NOMO-1 (cell line): ENCODE data around the gene SOBP.
A peak's percentile ranks its signal among the peaks of the same experiment; 100 is the strongest.

Source experiments
- DNase-seq, 2 experiments: peaks; one replicate each; lab custom pipeline; 2025; ENCODE audit not compliant: unreplicated experiment in 2 of 2; lab: John Stamatoyannopoulos, UW

Gene SOBP

DNA sequence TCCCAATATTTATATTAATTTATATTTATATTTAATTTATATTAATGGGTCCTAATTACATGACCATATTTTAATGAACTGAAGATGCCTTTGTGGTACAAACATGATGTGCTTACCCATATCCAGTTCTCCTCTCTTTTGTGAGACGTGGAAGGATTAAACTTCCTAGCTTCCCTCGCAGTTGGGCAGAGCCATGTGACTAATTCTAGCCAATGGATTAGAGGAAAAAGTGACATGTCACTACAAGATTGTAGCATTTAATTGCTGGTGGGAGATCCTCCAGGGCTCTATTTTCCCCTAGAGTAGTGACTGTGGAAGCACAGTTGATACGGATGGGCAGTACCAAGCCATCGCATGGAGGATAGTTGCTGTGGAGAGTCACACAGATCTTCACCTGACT is 4.8 kb upstream of the SOBP start:
- no peak for DNase-seq

DNA sequence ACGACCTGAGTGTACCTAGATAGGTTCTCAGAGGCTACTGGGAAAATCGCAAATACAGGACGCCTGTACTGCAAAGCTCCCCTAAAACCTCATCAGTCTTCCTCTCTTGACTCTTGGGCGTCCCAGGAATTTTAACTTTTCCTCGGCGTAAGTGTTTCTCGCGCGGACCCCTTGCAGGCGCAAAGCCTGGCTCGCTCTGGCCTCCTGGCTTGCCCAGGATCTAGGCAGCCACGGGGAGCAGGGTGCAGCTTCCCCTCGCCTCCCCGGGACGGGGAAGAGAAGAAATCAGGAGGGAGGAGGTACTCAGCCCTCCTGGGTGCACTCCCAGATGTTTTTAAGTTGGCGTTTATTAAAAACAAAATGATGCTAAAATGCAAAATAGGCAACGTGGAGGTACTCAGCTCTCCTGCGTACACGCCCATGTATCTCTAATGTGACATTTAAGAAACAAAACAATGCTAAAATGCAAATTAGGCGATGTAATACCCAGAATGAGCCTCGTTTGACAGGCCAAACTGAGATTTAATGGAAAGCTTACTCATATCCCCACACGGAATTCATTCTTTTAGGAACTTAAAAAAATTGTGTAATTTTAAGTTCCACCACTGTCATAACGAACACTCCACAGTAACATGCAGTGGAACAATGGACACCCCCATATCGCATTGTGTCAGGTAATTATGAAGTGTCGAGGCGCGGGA is 1.6 kb upstream of the SOBP start:
- DNase-seq, result no peak

DNA sequence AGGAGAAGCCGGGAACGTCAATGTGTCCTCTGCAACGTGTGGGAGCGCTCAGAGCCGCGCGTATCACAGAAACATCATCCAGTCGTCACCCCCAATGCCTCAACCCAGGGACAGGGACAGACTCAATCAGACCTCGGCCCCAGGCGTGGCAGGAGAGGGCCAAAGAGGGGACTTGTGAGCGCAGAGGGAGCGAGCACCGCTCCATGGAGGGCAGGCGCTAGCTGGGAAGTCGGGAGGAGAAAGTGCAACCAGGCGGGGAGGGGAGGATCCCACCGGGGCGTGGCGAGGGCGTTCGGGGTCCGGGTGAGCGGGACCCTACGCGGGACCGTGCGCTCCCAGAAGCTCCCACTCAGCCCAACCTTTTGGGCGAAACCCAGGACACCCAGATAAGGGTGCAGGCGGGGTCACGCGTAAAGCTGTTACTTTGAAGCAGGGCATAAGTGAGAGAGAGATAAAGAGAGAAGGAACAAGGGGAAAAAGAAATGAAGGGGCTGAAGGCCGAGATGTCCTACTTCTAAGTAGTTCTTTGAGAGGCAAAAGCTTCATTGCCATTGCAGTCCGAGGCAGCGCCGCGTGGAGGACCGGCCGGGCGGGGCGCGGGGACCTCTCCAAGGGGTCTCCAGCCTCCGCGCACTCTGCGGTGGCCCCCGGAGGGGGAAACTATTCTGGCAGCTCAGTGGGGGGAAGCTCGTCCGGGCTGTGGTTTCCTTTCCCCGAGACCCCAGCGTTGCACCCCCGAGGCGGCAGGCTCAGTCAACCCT is 862 bp upstream of the SOBP start:
- no peak for DNase-seq

DNA sequence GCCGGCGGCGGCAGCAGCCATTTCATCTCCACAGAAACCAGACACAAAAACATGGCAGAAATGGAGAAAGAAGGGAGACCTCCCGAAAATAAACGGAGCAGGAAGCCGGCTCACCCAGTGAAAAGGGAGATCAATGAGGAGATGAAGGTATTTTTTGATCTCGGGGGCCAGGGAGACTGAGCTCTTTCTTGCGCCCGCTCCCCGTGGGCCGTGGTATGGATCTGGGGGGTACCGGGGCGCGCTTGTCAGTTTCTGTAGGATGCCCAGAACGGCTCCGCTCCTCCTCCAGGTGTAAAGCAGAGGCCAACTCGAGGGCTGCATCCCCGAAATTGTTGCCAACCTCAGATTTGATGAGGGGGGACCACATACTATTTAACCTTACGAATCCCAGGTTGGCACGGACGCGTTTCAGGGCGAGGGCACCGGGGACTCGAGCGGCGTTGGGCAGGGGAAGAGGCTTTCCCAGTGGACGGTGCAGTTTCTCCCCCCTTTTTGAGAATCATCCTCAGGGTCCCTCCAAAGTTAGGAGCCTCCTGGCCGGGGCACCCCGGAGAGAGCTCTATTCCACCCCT is 735 bp downstream of the SOBP start:
- DNase-seq, result no peak

DNA sequence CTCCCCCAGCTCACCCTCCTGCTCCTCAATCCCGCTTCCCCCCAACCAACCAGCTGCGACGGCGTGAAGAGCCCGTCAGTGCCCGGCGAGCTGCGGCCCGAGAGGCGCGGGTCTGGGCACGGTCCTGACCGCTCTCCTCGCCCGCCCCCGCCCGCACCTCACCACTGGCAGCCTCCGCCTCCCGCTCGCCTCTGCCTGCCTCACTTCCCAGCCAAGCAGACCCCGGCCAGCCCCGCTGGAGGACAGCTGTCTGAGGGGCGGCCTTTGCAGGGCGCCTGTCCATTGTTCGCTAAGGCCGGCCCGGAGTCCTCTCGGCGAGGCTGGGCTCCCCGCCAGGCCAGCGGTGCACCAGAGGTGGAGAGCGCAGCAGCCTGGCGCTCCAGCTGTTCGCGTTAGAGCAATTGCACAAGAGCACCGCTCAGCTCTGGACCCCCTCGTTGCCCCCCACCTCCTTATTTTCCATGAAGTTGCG is 1.3 kb downstream of the SOBP start:
- no peak for DNase-seq

DNA sequence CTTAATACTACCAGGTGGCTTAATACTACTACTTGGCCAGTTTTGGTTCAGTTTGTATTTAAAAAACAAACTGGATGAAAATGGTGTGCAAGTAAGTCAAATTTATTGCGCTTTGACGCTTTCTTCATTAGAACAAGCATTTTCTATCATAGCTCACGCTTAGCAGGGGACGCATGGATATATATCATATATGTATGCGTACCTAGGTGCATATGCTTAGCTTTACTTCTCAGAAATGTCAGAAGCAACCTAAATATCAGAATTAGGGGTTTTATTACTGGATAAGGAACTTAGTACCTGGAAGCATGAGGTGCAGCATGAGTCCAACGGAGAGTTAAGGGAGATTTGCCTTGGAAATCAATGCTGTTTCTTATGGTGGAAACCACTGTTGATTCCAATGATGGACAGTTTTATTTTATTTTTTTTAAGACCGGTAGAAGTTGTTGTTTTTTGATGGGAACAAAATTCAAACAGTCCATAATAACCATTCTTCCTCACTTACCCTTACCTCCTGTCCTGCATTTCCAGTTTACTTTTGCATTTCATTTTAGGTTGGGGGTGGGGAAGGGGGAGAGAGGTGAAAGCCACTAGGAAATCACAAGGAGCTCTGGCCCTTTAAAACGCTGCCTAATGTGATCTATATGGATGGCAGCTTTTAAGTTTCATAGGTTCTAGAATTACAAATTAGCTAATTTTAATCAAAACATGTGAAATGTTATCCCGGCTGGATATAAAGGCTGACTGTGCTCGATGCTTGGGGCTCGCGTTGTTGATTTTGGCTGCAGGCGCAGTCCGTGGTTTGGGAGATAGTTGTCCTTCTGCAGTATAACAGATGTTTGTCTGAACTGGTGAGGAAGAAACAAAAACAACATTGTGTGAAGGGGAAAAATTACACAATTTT is 2.1 kb downstream of the SOBP start:
- DNase-seq, result no peak

DNA sequence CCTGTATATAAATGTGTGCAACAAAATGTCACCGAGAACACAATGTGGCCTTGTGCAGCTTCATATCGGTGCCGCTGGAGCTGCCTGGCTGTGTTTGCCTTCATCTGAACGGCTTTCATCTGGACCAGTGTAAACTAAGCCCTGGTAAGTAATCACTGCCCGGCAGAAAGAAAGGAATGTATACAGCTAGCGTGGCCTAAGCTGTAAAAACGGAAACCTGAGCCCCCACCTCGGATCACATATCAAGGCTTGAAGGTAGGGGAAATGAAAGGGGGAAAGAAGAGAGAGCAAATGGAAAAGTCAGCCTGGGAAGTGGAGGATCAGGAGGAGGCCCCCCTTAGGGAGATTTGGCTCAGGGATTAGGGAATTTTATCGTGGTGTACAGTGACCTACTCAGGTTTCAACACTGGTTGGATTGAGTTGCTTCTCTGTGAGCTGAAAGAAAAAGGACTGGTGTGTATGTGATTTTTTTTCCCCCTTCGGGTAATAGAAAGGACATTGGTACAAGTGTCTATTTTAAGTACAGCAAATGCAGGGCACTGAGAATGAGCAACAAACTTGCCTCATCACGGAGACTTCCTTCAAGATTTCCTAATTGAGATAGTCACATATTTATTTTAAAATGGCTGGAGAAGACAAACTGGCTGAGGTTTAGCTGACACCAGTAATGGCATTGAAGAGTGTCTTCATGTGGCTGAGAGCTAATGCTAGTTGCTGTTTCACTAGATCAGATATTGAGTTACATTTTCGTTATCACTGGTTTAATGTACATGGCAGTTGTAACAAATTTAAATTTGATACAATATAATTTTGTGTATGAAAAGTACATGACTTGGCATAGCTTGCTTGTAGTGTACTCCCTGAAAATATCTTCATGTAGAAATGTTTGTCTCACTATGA is 3.5 kb downstream of the SOBP start:
- DNase-seq, result peak in 1 of 2 experiments; percentile 19

DNA sequence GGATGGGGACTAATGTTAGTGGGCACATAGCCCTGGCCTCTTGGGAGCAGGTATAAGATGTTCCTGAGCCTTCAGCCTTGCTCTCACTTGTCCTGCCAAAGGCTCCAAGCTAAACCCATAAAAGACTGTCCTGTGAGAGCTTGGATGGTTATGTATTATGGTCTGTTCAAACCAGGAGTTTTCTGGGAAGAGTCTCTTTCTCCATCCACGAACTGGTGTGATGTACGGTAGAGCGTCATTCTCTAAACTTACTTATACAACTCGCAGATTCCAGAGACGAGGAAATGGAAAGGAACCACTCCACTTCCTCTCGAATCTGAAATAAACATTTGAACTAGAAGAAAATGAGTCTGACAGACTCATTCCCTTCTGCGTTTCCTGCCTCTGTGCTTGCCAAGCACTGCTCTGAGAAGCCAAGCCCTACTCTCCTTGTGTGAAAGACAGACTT is 5.3 kb downstream of the SOBP start:
- DNase-seq, result no peak

DNA sequence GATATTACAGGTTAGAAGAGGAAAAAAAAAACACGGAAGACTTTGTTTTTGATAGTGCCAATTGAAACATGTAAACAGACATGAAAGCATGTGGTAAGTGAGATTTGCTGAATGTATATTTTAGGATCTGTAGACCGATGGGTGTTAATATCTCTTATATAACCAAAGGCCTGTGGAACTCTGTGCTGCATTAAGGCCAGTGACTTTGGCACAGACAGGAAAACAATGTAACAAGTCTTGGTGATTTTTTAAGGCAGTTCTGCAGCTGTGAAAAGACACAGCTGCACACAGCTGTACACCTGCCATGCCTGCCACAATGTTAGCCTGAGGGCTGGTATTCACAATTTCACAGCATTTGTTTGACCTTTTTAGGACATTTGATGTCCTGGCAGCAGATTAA is 6.1 kb downstream of the SOBP start:
- DNase-seq, result no peak

DNA sequence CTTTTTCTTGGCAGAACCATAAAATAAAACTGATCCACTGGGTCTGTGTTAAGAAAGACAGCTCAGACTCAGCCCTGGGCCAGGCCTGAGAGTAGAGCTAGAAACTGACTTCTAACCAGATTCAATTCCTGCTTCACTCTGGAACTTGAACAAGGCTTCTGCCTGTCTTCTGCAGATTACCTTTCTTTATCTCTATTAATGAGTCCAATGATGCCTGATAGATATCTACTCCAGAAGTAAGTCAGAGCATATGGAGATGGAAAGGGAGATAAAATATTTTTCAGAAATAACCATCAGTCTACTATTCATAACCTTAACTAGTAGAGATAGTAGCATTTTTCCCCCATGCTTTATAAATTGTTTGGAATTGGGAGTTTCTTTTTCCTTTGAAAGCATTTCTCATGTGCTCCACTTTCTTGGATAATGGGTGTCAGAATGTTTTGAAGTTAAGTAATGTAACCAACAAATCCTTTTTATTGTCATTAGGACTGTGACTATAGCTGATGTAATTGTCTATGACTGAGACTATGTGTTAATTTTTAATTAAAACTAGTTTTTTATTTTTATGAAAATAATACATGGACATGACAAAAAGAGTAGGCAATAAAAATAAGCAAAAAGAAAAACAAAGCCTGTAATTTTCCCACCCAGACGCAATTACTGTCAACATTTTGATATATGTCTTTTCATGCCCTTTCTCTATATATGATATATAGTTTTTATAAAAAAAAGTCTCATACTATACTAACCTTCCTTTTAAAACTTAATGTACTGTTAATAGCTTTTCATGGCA is 7.2 kb downstream of the SOBP start:
- DNase-seq, result no peak

DNA sequence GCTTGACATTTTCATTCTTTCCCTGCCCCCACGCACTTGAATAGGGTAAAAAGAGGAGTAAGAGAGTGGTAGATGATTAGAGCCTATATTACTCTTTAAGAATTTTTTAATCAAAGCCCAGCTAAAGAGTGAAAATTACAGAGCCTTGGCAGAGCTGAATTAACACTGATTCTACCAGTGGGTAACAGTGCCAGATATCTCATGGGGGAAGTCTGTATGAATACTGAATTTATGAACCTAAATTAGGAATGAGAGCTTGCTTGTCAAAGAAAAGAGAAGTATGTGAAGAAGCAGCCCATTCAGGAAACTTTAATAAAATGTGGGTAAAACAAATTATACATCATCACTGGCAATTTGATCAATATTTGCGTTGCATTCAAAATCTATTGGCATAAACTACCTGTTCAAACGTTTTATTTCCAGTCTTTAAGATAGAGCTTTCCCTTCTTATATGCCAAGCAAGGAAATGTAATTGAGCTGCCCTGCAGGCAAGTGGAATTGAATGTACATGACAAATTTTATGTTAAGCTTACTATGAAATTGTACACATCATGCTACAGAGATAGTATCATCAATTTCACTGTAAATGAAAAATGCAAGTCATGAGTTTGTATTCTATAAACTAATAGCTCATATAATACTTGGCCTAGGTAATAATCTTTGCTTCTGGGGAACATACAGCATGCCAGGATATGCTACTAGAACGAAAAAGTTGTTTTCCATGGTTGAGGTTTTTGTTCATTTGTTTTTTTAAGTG is 14.5 kb downstream of the SOBP start:
- peak in 1 of 2 experiments; percentile 42 for DNase-seq

DNA sequence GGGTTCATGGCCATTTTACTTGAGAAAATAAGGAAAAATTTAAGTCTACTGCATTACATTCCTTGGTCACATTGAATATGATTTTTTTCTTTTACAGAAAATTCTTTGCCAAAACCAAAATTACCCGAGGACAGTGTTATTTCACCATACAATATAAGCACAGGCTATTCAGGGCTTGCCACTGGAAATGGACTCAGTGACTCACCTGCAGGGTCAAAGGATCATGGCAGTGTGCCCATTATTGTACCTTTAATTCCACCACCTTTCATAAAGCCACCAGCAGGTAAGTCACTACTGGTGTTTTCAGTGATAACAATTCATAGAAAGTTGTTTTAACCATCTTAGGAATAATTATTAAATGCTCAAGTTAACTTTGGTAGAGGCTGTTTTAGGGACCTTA is 16.2 kb downstream of the SOBP start:
- no peak for DNase-seq

DNA sequence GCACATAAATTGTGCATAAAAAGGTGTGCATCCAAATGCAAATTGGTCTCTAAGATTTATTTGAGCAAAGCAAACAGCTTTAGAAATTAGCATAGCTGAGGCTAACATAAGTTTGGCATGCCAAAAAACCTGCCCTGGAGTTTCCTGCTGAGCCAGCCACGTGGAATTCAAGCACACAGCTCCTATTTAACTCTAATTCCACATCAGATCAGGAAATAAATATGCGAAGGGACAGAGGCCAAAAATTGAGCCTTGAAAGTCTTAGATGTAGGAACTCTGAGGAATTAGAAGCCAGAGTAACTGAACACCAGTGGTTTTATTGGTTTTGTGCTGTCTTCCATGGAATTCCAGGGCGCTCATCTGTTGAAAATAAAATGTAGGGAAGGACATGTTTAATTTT is 19.6 kb downstream of the SOBP start:
- DNase-seq, result no peak

DNA sequence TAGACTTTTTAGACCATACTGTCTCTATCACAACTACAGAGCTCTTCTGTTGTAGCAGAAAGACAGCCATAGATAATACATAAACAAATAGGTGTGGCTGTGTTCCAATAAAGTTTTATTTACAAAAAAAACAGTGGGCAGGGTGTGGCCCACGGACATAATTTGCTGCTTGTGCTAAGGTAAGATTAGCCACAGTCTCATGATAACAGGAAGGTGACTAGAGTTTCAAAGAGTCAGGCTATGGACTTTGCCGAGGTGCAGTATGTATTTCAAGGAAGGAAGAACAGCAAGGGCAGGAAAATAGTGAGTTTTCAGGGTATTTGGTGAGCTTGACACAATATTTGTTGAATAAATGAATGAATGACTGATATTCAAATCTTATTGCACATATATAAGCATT is 20.2 kb downstream of the SOBP start:
- DNase-seq, result no peak

DNA sequence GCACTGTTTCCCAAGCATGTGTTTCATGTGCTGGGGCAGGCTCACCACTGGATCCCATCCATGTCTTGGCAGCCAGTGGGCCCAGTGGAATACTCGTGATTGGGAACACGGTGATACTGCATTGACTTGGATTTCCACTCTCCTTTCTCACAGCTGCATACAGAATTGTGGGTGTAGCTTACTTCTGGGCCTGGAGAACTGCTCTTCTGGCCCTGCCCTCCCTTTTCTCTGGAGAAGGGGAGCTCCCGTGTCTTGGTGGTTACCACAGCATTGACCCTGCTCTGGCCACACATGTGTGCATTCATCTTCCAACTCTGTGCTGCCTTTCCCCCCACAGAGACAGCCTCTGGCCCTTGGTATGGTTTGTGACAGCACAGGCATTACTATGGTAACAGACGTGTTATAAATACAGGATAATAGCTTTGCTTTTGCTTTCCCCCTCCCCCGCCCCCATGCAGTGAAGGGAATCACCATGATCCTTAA is 21.6 kb downstream of the SOBP start:
- no peak for DNase-seq

DNA sequence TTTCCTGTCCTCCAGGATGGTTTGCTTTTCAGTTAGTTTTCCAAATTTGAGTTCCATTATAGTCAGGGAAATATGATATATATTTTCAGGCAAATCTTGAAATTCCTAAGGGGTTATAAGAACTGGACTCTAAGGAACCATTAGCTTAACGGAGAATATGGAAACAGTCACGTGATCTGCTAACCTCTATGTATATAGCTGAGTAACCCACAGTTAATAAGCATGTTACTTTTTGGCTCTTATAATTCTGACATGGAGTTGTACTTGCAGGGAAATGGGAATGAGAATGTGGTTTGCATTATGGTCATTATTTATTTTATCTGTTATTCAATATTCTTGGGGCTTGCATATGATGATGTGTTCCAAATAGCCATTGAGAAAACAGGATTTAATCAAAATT is 23.3 kb downstream of the SOBP start:
- no peak for DNase-seq

DNA sequence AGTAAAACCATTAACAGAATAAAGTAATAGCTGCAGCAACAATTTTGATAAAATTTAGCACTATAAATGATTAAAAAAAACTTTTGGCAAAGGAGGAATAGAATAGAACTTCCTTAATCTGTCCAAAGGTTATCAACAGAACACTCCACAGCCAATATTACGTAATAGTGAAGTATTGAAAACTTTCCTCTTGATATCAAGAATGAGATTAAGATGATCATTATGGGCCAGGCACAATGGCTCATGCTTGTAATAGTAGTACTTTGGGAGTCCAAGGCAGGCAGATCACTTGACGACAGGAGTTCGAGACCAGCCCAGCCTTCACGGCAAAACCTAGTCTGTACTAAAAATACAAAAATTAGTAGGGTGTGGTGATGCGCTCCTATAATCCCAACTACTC is 26.0 kb downstream of the SOBP start:
- DNase-seq, result no peak

DNA sequence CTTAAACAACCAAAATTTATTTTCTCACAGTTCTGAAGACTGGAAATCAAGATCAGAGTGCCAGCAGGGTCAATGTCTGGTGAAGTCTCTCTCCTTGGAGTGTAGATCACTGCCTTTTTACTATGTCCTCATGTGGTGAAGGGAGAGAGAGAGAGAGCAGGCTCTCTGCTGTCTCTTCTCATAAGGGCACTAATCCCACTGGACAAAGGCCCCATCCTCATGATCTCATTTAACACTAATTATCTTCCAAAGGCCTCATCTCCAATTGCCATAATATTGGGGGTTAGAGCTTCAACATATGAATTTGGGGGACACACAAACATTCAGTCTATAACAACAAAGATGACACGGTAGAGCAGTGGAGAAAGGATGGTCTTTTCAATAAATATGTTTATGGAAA is 27.4 kb downstream of the SOBP start:
- no peak for DNase-seq
